Astrocyte of the cerebellum (primary cell): ENCODE data around the gene GRB10.

Source experiments
- DNase-seq: peaks from one replicate; pipeline ENCODE4 v3.0.0-alpha.2; 2011; ENCODE audit warnings: low read depth
- H3K4me3 ChIP-seq: 2 replicates; pipeline ENCODE4 v1.5.1; 2011; ENCODE audit warnings: mild to moderate bottlenecking, low read depth, low read length, moderate library complexity
- CTCF ChIP-seq: IDR thresholded peaks from 2 replicates; pipeline ENCODE4 v1.5.1; 2012; ENCODE audit warnings: low read length, low read depth, moderate library complexity, mild to moderate bottlenecking; ENCODE audit errors: missing control alignments
- in situ Hi-C: cut with HindIII; loops from 2 replicates; pipeline ENCODE4 v1.10.0; 2017; ENCODE audit warnings: low sequenced_read_pairs

GRB10 gene

GRCh38 chr7:50625360-50625759 lies 157.3 kb downstream of the GRB10 start:
- in situ Hi-C loops, result no loop called here

GRCh38 chr7:50622821-50623220 lies 159.9 kb downstream of the GRB10 start:
- H3K4me3 ChIP-seq, result no peak overlapping the region
- no peak for DNase-seq
- in situ Hi-C loops, result no loop called here
- TF ChIP-seq CTCF, result no peak

More at GRCh38 chr7:50625360-50625759, 157.3 kb downstream of the GRB10 start:
- no peak overlapping the region for H3K4me3 ChIP-seq
- no peak for TF ChIP-seq CTCF
- no peak for DNase-seq

- H3K4me3 ChIP-seq, result no peak overlapping the region
- no peak for DNase-seq
- TF ChIP-seq CTCF, result no peak
- in situ Hi-C loops, result no loop called here
Observed at GRCh38 chr7:50621973-50622490, 160.7 kb downstream of the GRB10 start.

GRCh38 chr7:50621206-50621605 lies 161.5 kb downstream of the GRB10 start:
- TF ChIP-seq CTCF, result no peak
- in situ Hi-C loops, result no loop called here
- H3K4me3 ChIP-seq, result no peak overlapping the region
- DNase-seq, result no peak

GRCh38 chr7:50620433-50620832 lies 162.3 kb downstream of the GRB10 start:
- DNase-seq, result no peak
- H3K4me3 ChIP-seq, result no peak overlapping the region
- TF ChIP-seq CTCF, result no peak
- in situ Hi-C loops, result no loop called here

GRCh38 chr7:50619684-50620083 lies 163.0 kb downstream of the GRB10 start:
- in situ Hi-C loops, result no loop called here
- no peak overlapping the region for H3K4me3 ChIP-seq
- no peak for DNase-seq
- no peak for TF ChIP-seq CTCF

GRCh38 chr7:50618281-50618680 lies 164.4 kb downstream of the GRB10 start:
- H3K4me3 ChIP-seq, result no peak overlapping the region
- TF ChIP-seq CTCF, result no peak
- DNase-seq, result no peak
- in situ Hi-C loops, result no loop called here
